Left cardiac atrium (tissue), 4 donors: ENCODE data around the gene INAVA. TPM values are rescaled to one million over a fixed set of nuclear protein-coding genes. Genes with fewer than 3 reads are reported as not detected.

ENCODE experiments used
- ATAC-seq, 2 donors: fragments of 200-7000 bp; cut with Tn5 transposase; one replicate each; pipeline ENCODE4 v1.9.1; 2020; ENCODE audit warnings: mild to moderate bottlenecking in 2 of 2, moderate library complexity in 2 of 2
- DNase-seq: peaks from one replicate; pipeline ENCODE4 v3.0.0-alpha.2; 2020
- intact Hi-C, 2 donors: fragments of 100-400 bp; cut with DNase I; formaldehyde crosslinking; loops; one replicate each; pipeline versions ENCODE4 v1.14.1 to v1.15.1; 2022 to 2023
- long read RNA-seq: library from polyadenylated mRNA; unstranded; transcript quantifications from one replicate; pipeline ENCODE4 v2.0.0, GENCODE V29; 2021
- total RNA-seq, 2 donors: library from RNA; stranded (reverse); fragmentation: NEBNext Ultra II Directional; extraction: Animal tissue kit (Norgen Biotek cat#: 25700); gene quantifications; one replicate each; pipeline ENCODE4 v1.2.1, GENCODE V29; 2021
- donor health status: DM: no; HTN: yes; CAD: no.
- donor health status: DM: no; HTN: yes; CAD: no; lungs with severe emphysema.
- donor health status: DM: yes; HTN: yes; CAD: no.
- donor health status: Dilated cardiomyopathy.

INAVA gene
- total RNA-seq: under 1 TPM in 1 of 2 donors, not detected in 1; 0.29 TPM
- long read RNA-seq: 0 reads

- intact Hi-C loops: no loop called here
- DNase-seq (no peak), ATAC-seq (no peak)
Observed at GRCh38 chr1:200894712-200895442, at the start of gene INAVA. Gene INAVA, plus strand, starts transcription at chr1:200894900. Its CDS starts 3,501 bp downstream, at chr1:200898401.

GRCh38 chr1:200845360-200845759 lies 49.3 kb upstream of the INAVA start:
- DNase-seq: no peak
- intact Hi-C loops: no loop called here
- ATAC-seq: no peak

DNA sequence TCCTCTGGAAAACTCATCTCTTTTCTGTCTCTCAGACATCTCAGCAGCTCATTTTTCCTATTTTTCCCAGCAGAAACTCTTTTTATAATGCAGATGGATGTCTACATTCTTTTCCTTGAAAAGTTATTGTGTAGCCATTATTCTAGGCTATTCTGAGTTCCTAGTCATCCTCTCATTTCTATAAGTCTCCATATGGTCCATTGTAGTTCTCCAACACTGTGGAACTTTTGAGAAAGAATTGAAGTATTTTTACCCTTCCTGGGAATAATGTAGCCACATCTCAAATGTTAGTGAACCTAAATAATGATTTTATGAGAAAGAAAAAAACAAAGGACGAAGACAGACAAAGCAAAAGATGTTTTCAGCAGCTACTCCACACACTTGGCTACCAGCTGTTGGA lies 48.3 kb upstream of the INAVA start:
- ATAC-seq (no peak), DNase-seq (no peak)
- intact Hi-C loops: no loop called here

- intact Hi-C loops: no loop called here
- DNase-seq (no peak), ATAC-seq (no peak)
Observed at GRCh38 chr1:200849430-200849829, 45.3 kb upstream of the INAVA start.

DNA sequence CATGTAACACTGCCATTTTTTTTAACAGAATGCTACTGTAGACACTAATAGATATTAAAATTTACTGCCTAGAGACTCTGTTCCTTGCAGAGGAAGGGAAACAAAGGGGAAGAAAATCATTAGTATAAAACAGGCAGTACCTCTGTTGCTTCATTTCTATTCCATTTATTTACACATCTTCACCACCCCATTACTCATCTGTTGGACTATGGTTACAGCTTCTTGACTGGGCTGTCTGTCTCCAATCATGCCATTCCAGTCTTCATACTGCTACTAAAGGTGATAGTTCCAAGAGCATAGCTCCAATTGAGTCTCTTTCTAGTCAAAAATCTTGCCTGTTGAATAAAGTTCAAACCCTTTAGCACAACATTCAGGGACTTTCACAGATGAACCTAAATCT lies 44.1 kb upstream of the INAVA start:
- intact Hi-C loops: no loop called here
- ATAC-seq (no peak), DNase-seq (no peak)

DNA sequence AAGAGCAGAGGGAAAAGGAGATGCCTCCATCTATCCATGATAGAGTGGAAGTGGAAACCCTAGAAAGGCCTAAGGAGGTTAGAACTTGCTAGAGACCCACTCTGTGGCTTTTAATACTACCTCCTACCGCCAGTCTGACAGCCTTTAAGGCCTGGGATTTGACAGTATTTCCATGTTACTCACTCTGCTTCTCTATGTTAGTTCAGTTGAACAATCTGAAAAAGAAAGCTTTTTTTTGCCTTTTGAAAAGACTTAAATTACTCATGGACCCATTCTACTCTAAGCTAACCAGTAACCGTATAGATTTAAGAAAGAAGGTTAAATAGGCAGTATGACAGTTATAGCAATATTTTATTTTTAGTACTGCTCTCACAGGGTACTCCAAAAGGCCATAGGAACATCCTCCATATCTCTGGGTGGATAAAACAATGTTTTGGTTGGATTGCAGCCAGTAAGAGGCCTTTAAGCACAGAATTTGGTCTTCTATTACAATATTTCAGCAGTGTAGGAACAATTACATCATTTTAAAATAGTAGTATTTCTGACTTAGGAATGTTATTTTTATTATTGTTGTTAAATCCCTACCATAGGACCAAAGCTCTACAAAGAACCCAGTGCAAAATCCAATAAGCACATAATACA lies 37.9 kb upstream of the INAVA start:
- ATAC-seq: peak; percentile 15 to 49
- intact Hi-C loops: no loop called here
- no peak for DNase-seq

GRCh38 chr1:200857804-200858203 lies 36.9 kb upstream of the INAVA start:
- DNase-seq (no peak), ATAC-seq (no peak)
- intact Hi-C loops: no loop called here

DNA sequence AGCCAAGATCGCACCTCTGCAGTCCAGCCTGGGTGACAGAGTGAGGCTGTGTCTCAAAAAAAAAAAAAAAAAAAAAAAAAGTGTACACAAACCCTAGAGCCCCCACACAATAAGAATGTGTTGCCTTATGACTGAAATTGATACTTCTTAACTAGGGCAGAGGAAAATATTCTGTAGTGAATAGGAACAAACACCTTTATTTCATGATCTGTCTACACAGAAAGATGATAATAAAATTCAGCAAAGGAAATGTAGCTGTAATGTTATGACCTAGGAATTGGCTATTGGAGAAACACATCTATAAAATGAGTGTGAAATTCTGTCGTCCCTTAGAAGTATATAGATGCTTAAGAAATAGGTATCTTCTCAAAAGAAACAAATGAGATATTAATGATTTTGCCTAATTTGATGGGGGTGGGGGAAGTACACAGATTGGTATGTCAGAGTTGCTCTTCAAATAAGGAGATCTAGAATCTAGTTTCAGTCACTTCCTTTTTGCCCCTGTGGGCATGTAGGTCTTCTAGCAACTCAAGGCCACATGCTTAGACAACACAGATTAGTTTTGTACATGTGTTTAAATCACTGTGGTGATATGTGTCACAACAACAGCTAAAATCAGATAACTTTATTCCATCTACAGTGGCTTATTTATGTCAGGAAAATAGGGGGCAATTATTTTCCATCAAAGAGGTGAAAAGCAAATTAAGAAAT lies 32.6 kb upstream of the INAVA start:
- intact Hi-C loops: no loop called here

DNA sequence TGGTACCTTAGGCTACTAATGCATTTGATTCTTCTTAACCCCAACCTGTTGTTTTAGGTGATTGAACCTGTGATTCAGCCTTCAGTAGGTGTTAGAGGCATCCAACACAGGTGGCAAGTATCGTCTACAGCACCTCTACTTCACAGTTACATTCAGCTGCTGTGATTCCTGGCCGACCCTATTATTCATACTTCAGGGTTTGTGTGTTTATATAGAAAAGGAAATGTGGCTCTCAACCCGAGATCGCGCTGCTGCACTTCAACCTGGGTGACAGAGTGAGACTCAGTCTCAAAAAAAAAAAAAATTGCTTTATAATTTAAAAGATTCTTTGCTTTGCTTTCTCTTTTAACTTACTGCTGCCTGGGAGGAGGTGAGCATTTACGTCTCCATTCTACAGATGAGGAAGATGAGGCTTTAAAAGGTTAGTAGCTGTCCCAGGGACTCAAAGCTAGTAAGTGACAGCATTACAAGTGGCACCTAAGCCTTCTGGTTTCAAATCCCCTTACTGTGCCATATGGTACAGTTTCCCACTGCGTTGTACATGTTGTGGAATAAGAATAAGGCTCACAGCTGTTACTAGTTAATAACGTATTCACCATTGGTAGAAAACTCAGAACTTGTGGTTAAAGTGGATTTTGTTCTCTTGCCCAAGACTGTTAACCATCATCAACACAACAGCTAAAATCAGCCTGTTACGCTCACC lies 31.8 kb upstream of the INAVA start:
- ATAC-seq (no peak), DNase-seq (no peak)
- intact Hi-C loops: no loop called here

More for the DNA sequence above, 32.6 kb upstream of the INAVA start:
- no peak for ATAC-seq
- DNase-seq: no peak

DNA sequence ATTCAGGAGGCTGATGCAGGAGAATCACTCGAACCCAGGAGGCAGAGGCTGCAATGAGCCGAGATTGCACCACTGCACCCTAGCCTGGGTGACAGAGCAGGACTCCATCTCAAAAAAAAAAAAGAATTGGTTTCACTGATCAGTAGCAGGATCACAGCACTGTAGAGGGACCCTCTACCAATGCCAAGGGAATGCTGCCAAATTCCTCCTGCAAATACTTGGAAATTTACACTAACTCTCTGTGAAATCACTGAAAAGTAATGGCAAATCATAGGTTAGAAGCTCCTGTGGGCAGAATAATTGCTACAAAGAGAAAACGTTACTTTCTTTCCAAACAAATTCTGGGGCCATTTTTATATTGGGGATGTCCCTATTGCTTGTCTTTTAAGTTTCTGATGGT lies 28.6 kb upstream of the INAVA start:
- DNase-seq: no peak
- no peak for ATAC-seq
- intact Hi-C loops: no loop called here

DNA sequence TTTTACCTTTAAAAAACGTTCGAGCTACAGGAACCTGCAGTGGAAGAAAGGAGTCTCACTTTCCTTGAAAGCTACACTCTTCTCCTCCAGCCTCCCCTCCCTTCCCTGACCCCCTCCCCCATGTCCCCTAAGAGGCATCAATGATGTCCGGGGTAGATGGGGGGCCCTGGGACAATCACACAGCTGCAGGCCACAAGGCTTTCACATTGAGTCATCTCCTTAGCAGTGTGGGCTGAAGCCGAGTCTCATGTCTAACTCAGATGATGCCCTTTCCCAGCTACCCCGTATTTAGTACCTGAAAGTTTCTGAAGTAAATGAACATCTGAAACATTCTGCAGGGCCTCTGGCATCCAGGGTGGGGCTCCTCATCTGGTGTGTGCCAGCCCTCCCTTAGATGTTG lies 28.2 kb upstream of the INAVA start:
- no peak for DNase-seq
- intact Hi-C loops: no loop called here
- ATAC-seq: peak in 1 of 2 donors; percentile 41

GRCh38 chr1:200867018-200867811 lies 27.5 kb upstream of the INAVA start:
- DNase-seq: no peak
- intact Hi-C loops: no loop called here
- ATAC-seq: peak in 1 of 2 donors; percentile 31

- ATAC-seq: no peak
- DNase-seq: no peak
- intact Hi-C loops: no loop called here
Observed at GRCh38 chr1:200869376-200869752, 25.3 kb upstream of the INAVA start.

DNA sequence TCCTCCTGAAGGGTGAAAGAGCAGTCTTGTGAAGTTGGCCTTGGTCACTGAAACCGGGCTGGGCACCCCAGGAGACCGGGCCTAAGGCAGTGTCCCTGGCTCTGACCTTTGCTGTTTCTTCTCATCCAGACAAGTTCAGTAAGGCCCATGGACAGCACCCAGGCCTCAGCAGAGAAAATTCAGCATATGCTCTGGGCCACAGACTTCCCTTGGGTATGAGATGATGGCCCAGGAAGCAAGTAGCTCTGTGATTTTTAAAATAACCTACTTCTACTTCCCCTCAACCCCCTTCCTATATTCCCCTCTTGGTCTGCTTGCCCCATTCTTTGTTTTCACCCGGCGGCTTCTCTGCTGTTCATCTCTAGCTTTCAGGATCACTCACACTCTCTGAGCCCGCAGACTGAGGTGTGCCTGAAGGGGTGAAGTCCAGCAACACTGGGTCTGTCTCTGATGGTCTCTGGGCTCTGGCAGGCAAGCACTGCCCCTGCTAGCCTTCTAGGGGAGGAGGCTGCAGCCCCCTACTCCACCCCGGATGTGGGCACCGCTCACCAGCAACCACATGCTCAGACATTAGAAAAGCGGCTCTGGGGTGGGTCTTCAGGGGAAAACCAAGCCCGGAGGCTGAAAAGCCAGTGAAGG lies 24.8 kb upstream of the INAVA start:
- no peak for DNase-seq
- ATAC-seq: no peak
- intact Hi-C loops: no loop called here

DNA sequence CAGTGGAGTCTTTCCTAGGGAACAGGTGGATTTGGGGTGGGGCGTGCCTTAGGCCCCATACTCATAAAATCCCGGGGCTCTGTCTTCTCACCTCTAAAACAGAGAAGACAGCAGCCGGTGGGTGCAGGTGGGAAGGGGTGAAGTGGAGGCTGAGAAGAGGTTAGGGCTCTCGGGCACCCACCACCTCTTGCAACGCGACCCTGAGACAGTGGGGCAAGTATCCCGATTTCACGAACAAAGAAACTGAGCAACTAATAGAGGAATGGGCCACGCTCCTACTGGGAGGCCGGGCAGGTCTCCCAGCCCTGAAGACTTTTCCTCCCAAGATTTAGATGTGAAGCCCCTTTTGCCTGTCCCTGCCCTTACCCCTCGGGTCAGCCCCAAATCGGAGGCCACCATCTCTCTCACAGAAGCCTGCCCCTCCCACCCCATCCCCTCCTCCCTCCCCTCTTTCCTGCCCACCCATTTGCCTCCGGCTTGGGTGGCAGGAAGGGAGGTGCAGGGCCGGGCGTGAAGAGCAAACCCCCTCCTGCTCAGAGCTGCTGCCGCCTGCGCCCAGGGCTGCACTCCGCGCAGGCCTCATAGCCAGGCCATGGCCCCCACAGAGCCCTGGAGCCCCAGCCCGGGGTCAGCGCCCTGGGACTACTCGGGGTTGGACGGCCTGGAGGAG lies 22.1 kb upstream of the INAVA start, which contains the start of gene GPR25:
TSS of gene GPR25 (plus strand) at position 536 of the 670 bp plus-strand sequence. CDS start at position 593, 57 bp downstream.
- DNase-seq (no peak), ATAC-seq (peak in 1 of 2 donors; percentile 23)
- intact Hi-C loops: no loop called here

DNA sequence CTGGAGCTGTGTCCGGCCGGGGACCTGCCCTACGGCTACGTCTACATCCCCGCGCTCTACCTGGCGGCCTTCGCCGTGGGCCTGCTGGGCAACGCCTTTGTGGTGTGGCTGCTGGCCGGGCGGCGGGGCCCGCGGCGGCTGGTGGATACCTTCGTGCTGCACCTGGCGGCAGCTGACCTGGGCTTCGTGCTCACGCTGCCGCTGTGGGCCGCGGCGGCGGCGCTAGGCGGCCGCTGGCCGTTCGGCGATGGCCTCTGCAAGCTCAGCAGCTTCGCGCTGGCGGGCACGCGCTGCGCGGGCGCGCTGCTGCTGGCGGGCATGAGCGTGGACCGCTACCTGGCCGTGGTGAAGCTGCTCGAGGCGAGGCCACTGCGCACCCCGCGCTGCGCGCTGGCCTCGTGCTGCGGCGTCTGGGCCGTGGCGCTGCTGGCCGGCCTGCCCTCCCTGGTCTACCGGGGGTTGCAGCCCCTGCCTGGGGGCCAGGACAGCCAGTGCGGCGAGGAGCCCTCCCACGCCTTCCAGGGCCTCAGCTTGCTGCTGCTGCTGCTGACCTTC lies 21.5 kb upstream of the INAVA start:
- ATAC-seq: peak; percentile 32 to 43
- intact Hi-C loops: no loop called here
- no peak for DNase-seq

DNA sequence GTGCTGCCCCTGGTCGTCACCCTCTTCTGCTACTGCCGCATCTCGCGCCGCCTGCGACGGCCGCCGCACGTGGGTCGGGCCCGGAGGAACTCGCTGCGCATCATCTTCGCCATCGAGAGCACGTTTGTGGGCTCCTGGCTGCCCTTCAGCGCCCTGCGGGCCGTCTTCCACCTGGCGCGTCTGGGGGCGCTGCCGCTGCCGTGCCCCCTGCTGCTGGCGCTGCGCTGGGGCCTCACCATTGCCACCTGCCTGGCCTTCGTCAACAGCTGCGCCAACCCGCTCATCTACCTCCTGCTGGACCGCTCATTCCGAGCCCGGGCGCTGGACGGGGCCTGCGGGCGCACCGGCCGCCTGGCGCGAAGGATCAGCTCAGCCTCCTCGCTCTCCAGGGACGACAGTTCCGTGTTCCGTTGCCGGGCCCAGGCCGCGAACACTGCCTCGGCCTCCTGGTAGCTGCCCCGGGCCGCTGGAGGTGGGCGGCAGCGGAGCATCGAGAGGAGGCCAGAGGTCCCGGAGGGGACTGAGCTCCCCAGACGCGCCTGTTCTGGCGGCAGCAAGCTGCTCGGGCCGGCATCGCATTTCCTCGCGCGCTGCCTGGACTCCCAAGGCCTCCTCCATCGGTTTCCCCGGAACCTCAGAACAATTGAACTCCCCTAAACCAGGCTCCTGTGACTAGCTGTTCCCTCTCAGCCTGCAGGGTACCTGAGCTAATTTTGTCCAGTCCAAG lies 20.9 kb upstream of the INAVA start:
- intact Hi-C loops: no loop called here
- ATAC-seq (peak in 1 of 2 donors; percentile 14), DNase-seq (no peak)
